ENCODE data around the gene MYO10. TPM values are rescaled to one million over a fixed set of nuclear protein-coding genes. Genes with fewer than 3 reads are reported as not detected.

The MYO10 gene
- total RNA-seq, 4 donors from 2014 or later: 30.6 to 55.9 (median 38.2) TPM

DNA sequence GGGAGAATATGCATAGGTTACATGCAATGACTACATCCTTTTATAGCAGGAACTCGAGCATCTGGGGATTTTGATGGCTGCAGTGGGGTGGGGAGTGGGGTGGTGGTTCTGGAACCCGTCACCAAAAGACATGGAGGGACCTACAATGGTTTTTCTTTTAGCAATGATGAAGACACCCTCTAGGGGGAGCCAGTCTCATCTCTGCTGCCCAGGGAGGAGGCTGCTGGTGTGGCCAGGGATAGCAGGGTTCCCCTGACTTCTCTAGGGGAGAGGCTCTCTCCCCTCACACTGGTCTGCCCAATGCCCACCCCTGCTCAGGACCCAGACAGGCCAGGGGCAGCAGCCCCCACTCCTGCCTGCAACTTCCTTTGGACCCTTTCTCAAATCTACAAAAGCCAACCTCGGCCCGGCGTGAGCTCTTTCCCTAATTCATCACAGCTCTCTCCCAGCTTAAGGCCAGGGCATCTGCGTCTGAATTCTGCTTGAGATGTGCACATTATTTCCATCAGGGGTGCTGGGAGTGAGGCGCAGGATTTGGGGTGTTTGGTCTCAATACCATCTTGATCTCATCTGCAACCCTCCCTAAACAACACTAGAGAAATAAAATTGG is 245.7 kb downstream of the MYO10 start:
- 69 to 78% methylated on average over 7 of the region's 7 CpGs for WGBS, 2 donors
- H3K27me3 ChIP-seq: no peaks in the 10 kb centered on the region
- TF ChIP-seq, protein P1, sequence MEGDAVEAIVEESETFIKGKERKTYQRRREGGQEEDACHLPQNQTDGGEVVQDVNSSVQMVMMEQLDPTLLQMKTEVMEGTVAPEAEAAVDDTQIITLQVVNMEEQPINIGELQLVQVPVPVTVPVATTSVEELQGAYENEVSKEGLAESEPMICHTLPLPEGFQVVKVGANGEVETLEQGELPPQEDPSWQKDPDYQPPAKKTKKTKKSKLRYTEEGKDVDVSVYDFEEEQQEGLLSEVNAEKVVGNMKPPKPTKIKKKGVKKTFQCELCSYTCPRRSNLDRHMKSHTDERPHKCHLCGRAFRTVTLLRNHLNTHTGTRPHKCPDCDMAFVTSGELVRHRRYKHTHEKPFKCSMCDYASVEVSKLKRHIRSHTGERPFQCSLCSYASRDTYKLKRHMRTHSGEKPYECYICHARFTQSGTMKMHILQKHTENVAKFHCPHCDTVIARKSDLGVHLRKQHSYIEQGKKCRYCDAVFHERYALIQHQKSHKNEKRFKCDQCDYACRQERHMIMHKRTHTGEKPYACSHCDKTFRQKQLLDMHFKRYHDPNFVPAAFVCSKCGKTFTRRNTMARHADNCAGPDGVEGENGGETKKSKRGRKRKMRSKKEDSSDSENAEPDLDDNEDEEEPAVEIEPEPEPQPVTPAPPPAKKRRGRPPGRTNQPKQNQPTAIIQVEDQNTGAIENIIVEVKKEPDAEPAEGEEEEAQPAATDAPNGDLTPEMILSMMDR (IDR thresholded peaks at IDR 0.05): peak in 4 of 5 experiments; percentile 29 to 48 (median 37)
- TF ChIP-seq POLR2A (IDR thresholded peaks at IDR 0.05): no peak
- peaks cover 0 to 31% (median 0%) of the 10 kb centered on the region in 3 donors for H3K36me3 ChIP-seq
- peak in 1 of 2 donors; percentile 22 for DNase-seq (ENCODE audit: low spot score in 2 of 2)
- H3K27ac ChIP-seq: no peak overlapping the region
- no peak overlapping the region for H3K4me3 ChIP-seq
- no peaks in the 10 kb centered on the region for H3K4me1 ChIP-seq
- H3K9me3 ChIP-seq: no peaks in the 10 kb centered on the region

DNA sequence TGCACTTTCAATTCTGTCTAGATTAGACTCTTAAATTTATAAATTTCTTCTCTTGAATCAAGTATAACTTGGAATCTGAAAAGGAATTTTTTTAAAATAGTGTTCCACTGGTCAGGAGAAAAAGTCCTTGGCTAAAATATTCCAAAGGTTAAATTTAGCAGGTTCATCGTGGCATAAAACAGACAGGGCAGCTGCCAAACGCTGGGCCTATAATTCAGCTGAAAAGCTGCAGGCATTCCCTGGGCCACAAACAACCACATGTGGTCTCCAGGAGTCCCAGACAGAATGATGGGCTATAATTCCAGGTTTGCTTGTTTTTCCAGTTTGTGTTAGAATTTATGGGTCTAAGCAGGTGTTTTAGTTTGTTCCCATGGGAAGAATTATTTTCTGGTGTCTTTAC is 248.2 kb downstream of the MYO10 start:
- H3K27ac ChIP-seq: no peak overlapping the region
- DNase-seq (ENCODE audit: low spot score in 2 of 2): no peak
- no peaks in the 10 kb centered on the region for H3K4me1 ChIP-seq
- no peak overlapping the region for H3K4me3 ChIP-seq
- peaks cover 0 to 24% (median 0%) of the 10 kb centered on the region in 3 donors for H3K36me3 ChIP-seq
- no peaks in the 10 kb centered on the region for H3K9me3 ChIP-seq
- TF ChIP-seq EP300 (IDR thresholded peaks at IDR 0.05) (no peak), POLR2A (IDR thresholded peaks at IDR 0.05) (no peak)
- TF ChIP-seq, protein P1 (IDR thresholded peaks at IDR 0.05): no peak
- H3K27me3 ChIP-seq: no peaks in the 10 kb centered on the region
- WGBS, 2 donors: 52 to 59% methylated on average over 2 of the region's 2 CpGs

DNA sequence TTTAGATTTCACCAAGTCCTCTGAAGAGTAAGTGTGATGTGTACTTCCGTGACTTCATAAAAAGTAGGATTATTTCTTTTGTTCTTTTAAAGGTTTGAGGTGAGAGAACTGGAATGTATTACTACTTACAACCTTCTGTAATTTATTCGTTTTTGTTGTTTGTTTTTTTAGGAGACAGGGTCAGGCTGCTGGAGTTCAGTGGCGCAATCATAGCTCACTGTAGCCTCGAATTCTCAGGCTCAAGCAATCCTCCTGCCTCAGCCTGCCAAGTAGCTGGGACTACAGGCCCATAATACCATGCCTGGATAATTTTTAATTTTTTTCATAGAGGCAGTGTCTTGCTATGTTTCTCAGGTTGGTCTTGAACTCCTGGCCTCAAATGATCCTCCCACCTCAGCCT is 251.0 kb downstream of the MYO10 start:
- Histone ChIP-seq H3K36me3 (peaks cover 0 to 42% (median 5%) of the 10 kb centered on the region in 3 donors), H3K9me3 (no peaks in the 10 kb centered on the region), H3K27ac (no peak overlapping the region), H3K27me3 (no peaks in the 10 kb centered on the region), H3K4me3 (no peak overlapping the region), H3K4me1 (no peaks in the 10 kb centered on the region)
- TF ChIP-seq EP300 (IDR thresholded peaks at IDR 0.05) (no peak), POLR2A (IDR thresholded peaks at IDR 0.05) (no peak)
- TF ChIP-seq, protein P1 (IDR thresholded peaks at IDR 0.05): no peak
- DNase-seq (ENCODE audit: low spot score in 2 of 2): no peak
- 81 to 86% methylated on average over 4 of the region's 4 CpGs for WGBS, 2 donors

DNA sequence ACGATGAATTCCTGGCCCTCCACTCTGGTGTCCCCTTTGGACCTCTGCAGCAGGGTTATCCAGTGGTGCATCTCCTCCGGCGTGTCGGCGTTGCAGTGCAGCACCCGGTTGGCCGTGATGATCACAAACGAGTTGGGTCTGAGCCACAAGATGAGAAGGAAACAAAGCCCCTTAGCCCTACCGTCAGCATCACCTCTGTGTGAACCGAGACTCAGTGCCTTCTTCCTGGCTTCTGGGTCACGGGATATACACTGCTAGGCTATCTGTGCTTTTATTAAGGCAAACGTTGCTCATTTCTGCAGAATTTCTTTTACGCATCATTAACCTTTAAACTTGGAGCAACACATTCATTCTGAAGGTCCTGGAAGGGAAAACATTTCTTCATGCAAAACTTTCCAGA is 254.2 kb downstream of the MYO10 start:
- Histone ChIP-seq H3K4me3 (no peak overlapping the region), H3K9me3 (no peaks in the 10 kb centered on the region), H3K27ac (no peak overlapping the region), H3K36me3 (peaks cover 0 to 56% (median 5%) of the 10 kb centered on the region in 3 donors), H3K27me3 (no peaks in the 10 kb centered on the region), H3K4me1 (no peaks in the 10 kb centered on the region)
- TF ChIP-seq, protein P1 (IDR thresholded peaks at IDR 0.05): no peak
- TF ChIP-seq POLR2A (IDR thresholded peaks at IDR 0.05) (no peak), EP300 (IDR thresholded peaks at IDR 0.05) (no peak)
- no peak for DNase-seq (ENCODE audit: low spot score in 2 of 2)
- 73 to 81% methylated on average over 13 of the region's 13 CpGs for WGBS, 2 donors

DNA sequence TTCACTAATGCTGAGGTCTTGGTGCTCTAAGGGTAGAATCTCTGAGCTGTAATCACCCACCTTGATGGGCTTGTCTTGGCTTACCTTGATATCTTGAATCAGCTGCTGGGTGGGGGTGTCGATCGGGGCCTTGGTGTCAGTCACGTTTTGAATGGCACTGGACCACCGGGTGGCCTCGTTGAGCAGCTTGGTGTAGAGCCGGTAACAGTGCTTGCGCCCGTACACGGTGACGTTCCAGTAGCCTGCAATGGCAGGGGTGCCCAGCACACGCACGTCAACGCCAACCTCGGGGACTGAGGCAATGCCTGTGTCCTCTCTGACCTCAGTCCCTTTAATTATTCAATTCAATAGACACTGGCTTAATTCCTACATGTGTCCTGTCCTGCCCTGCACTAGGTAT is 256.2 kb downstream of the MYO10 start:
- no peaks in the 10 kb centered on the region for H3K27me3 ChIP-seq
- 80 to 85% methylated on average over 14 of the region's 14 CpGs for WGBS, 2 donors

More for the DNA sequence above, 256.2 kb downstream of the MYO10 start:
- DNase-seq (ENCODE audit: low spot score in 2 of 2): no peak
- Histone ChIP-seq H3K27ac (no peak overlapping the region), H3K4me3 (no peak overlapping the region), H3K9me3 (no peaks in the 10 kb centered on the region), H3K4me1 (no peaks in the 10 kb centered on the region), H3K36me3 (peaks cover 0 to 63% (median 5%) of the 10 kb centered on the region in 3 donors)
- TF ChIP-seq POLR2A (IDR thresholded peaks at IDR 0.05) (no peak), EP300 (IDR thresholded peaks at IDR 0.05) (no peak)
- TF ChIP-seq, protein P1 (IDR thresholded peaks at IDR 0.05): no peak

Measured in tibial nerve (tissue), 4 donors.